GM18498 (cell line): ENCODE measurements around the gene GMNC.
A peak's percentile ranks its signal among the peaks of the same experiment; 100 is the strongest.
"Not testable (repeated sequence)": the region's sequence is repeated elsewhere in the genome, so short reads cannot be mapped to it uniquely, and the experiment has no call there.

Experiments used
- ATAC-seq: cut with Tn5 transposase; IDR thresholded peaks from one replicate; pipeline ENCODE4 v1.9.1; 2021; ENCODE audit warnings: mild to moderate bottlenecking, moderate library complexity; ENCODE audit not compliant: unreplicated experiment

Gene GMNC

GRCh38 chr3:190862209-190863118 is at the start of gene GMNC:
TSS of gene GMNC (minus strand) at chr3:190862694. CDS start at chr3:190862615, 79 bp downstream.
- ATAC-seq, result peak; percentile 95

DNA sequence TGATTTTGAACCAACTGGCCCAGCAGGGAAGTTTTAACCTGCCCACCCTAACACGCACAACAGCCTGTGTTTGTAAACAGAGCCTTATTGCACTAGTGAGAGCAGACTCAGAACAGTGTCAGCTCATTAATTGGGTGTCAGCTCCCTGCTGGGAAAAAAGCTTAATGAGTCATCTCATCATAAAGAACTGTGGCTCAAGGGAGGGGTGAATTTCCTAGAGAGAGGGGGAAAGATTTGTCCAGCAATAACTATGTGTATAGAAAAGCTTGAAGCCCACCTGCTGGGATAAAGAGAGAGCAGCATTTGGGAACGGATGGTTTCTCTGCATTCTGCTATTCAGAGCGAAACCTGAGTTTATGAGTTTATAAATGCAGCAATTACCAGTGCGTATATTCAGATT is 48.9 kb upstream of the GMNC start:
- ATAC-seq, result no peak

- ATAC-seq, result no peak
These were observed 47.4 kb upstream of the GMNC start for GRCh38 chr3:190909908-190910307.

GRCh38 chr3:190903156-190903555 is 40.7 kb upstream of the GMNC start:
- ATAC-seq, result no peak

DNA sequence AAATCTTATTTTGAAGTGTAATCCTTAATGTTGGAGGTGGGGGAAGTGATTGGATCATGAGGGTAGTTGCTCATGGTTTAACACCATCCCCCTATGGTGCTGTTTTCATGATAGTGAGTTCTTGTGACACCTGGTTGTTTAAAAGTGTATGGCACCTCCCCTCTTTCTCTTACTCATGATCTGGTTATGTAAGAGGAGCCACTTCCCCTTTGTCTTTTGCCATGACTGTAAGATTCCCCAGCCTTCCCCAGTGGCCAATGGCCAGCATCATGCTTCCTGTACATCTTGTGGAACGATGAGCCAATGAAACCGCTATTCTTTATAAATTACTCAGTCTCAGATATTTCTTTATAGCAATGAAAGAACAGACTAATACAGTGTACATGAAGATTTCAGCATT is 39.8 kb upstream of the GMNC start:
- ATAC-seq, result no peak

DNA sequence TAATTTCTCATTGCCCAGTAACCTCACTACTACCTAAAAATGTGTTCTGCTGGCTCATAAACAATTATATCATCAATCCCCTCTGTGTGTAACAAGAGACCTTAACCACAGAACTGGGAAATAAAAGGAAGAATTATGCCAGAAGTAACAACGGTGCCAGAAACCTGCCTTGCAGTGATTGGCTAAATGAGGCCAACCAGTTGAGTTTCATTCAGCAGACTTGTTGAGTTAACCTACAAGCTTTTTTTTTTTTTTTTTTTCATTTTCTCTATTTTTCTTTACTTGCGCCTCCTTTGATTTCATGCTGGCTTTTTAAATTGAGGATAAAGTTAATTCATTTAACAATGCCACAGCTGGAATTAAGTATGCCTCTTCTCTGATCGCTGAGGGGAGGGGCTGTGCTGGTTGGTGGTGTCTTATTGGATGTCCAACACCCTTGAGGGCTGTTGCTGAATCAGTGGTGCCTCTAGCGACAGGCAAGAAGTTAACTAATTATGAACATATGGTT is 30.0 kb upstream of the GMNC start:
- no peak for ATAC-seq

DNA sequence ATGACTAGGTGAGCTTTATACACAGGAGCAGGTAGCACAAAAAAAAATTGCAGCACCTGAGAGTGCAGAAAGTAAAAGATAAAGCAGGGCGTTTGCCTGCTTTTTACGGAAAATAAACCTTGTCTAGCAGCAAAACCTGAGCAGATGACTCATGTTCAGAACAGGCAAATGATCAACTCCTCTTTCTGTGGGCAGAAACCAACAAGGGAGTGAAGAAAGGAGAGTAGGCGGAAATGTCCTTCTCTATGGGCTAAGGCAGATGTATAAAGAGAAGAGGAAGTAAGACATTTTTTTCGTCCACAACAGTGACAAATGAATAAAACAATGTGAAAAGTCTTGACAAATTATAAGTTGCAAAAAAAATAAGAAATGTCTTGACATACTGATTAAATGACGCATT is 24.5 kb upstream of the GMNC start:
- ATAC-seq, result no peak

DNA sequence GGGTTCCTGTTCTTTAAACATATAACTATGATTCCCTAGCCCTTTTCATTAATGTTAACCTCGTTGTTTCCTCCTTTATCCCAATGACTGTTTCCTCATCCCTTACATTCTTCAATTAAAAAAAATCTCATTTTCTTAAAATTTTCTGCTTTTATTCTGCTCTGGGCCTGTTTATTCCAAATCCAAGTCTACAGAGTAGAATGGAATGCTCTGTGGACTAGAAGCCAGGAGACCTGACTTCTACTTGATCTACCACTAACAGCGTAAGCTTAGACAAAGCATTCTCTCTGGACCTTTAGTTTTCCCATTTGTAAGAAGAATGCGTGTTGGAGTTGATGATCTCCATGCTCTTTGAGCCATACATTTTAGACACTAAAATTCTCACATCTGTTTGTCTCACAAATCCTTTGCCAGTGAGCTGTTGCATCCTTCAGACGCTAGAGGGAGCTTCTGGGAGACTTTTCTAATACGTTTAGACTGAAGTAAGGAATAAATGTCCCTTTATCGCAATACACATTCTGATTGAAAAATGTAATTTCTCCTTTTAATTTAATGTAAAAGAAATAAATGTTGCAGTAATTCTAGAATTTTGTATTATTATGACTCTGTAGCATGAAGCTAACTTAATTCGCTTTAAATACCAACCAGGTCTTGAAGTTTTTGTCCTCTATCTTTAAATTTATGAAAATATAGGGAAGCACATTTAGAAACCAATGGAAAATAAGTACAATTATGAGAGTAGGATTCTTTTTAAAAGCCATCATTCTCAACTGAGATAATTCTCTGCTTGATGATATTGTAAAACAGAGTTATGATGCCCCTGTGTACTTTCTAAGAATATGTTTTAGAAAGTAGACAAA is 21.7 kb upstream of the GMNC start:
- peak; percentile 85 for ATAC-seq

GRCh38 chr3:190883141-190883540 is 20.6 kb upstream of the GMNC start:
- no peak for ATAC-seq

DNA sequence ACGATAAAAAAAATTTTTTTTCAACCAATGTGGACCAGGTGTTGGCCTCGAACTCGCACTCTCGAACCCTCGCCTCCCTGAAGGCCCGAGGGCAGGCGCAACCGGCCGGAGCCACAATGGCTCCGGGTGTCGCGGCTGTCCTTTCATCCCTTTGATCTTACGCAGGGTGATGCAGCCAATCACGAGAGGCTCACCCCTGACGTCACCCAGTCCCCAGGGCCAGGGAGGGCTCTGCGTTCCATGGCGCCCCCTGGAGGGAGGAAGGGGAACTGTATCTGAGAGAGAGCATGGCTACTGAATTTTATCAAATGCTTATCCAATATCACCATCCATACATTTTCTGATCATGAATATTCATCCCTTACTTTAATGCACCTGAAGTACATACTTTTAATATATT is 15.4 kb upstream of the GMNC start:
- no peak for ATAC-seq

- ATAC-seq, result not testable (repeated sequence)
These were observed 13.9 kb upstream of the GMNC start for GRCh38 chr3:190876433-190876832.

DNA sequence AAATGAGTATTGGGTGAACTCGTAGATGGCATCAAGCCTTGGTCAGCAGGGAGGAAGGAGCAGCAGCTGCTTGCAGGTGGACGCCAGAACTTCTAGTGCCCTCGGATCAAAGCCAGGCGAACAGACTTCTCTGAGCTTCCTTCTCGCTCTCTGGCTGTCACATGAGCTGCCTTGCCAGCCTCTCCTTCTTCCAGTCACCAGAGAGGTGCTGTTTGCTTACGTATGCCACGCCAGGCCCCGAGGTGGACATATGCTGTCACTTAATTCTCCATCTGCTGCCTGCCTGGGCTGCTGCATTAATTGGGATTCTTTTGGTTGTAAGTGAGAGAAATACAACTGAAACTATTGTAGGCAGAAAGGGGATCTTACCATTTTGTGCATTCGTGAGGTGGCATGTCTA is 12.6 kb upstream of the GMNC start:
- not testable (repeated sequence) for ATAC-seq

DNA sequence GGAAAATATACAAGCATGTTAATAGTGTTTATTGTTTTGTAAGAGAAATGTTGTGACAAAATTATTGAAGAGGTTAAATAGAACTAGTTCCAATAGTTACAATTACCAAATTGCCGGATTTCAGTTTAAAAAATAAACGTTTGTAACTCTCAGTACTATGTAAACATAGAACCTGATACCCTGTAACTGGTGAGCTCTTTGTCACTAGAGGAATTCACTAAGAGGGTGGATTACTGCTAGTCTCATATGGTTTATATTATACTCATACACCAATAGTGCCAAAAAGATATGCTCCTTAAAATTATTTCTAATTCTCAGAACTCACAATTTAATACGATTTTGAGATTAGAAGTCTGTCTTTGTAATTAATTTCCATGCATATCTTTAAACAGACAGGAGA is 7.6 kb upstream of the GMNC start:
- no peak for ATAC-seq

DNA sequence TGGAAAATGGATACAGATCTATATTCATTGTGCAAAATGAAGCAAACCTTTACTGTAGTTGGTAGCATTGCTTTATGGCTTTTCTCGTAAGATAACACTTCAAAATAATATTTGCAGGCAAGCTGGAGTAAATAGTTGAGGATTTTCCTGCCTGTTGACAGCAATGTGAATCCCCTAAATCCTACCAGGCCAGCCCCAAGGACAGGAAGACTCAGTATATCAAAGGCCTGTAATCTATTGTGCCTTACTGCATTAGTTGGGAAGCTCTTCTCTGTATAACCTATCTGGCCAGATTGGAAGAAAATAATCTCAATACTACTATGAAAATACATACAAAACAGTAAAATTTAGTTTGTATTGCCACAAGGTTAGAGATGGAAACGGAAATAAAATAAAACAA is 4.6 kb upstream of the GMNC start:
- ATAC-seq, result no peak

- no peak for ATAC-seq
These were observed 3.3 kb upstream of the GMNC start for GRCh38 chr3:190865828-190866227.

- no peak for ATAC-seq
These were observed 2.9 kb upstream of the GMNC start for GRCh38 chr3:190865419-190865818.

DNA sequence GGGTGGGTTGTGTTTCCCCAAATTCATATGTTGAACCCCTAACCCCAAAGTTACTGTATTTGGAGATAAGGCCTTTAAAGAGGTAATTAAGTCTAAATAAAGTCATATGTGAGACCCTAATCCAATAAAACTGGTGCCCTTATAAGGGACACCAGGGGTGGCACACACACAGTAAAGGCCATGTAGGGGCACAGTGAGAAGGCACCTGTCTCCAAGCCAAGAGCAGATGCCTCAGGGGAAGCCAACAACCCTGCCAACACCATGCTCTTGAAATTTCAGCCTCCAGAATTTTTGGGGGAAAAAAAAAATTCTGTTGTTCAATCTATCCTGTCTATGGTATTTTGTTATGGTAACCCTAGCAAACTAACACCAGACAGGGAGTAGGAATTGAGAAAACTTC is 1.5 kb upstream of the GMNC start:
- ATAC-seq, result no peak

- ATAC-seq, result no peak
These were observed 598 bp upstream of the GMNC start for GRCh38 chr3:190863119-190863465.

DNA sequence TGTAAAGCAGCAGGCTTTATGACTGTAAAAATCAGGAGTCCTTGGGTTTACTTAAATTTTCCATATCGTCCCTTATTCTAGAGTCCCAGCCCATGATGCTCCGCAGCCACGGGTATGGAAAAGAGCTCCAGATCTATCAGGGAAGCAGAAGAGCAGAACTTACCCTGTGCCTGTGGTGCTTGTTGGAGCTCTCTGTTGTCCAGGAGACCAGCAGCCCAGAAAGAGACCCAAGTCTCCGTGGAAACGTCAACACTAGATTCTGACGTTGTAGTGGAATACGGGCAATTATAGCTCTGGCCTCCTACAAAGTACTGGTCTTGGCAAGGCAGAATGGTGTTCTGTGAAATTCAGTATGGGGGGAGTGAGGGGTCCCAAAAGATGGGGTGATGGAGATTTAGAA is 2.0 kb downstream of the GMNC start:
- ATAC-seq, result no peak

DNA sequence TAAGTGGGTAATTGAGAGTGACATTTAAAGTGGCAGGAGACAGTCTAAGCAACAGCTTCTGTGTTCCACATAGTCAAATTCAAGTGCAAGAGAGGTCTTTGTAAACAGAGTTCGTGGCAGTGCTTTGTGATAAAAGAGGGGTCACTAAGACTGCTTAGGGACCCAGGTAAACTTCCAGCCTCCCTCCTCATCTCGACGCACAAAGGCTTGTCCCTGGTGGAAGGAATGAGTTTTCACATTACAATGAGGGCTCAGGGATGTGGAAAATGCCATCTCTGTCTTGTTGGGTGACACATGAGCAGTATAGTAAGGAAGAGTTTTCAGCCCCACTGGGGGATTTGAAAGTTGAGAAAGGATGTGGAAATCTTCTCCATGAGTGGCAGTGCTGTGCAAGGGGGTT is 7.3 kb downstream of the GMNC start:
- ATAC-seq, result no peak

- no peak for ATAC-seq
These were observed 8.4 kb downstream of the GMNC start for GRCh38 chr3:190854062-190854461.

DNA sequence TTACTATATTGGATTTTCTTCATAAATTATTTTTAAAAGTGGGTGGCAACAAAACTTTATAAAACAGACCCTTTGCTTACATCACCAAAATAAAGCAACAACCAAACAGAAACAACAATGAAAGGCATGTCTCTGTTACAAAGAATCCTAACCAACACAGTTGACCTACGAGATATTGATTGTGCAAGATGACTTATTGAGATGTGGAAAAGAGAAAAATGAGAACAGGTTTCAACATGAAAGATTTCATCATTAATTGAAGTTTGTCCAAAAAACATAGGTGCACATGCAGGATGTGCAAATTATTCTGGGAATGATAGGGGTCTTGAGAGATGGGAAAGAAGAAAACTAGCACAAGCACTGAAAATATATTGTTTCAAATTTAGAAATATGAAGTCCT is 9.0 kb downstream of the GMNC start:
- ATAC-seq, result no peak
